Kidney glomerular epithelial cell (primary cell): ENCODE data around the gene ANKRD44.
A peak's percentile ranks its signal among the peaks of the same experiment; 100 is the strongest.

Source experiments
- DNase-seq: peaks from one replicate; lab custom pipeline; 2025; lab: John Stamatoyannopoulos, UW

Gene ANKRD44

DNA sequence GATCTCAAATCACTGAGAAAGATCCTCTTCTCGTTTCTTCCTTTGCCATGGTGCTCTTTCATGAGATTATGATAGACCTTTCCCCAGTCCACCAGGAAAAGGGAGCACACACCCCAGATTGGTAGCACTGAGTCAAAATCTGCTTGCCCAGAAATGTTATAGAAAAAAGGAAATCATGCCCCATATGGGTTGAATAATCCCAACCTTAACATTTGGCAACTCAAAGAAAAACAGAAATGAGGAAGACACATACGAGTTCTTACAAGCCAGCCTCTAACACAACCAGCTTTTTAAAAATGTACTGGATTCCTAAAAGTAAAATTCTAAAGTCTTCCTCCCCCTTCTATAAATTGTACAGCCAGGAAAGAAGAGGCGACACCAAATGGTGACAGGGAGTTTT lies 103.0 kb downstream of the ANKRD44 start:
- DNase-seq = no peak

DNA sequence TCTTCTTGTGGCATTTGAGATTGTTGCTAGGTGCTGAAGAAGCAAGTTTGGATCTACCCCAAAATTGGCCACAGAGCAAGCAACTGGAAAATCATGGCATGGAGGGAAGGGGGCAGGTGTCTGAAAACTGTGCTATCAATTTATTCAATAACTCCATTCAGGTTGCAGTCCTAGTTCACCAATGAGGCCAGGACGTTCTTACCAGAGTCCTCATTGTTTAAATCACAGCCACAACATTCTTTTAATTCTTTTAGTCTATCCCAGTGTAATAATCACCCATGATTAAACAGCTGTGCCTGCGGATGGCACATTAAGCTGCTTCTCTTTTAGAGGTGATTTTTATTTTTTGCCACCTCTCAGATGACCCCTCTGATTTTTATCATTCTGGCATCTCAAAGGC lies 103.5 kb downstream of the ANKRD44 start:
- DNase-seq = peak; percentile 58

DNA sequence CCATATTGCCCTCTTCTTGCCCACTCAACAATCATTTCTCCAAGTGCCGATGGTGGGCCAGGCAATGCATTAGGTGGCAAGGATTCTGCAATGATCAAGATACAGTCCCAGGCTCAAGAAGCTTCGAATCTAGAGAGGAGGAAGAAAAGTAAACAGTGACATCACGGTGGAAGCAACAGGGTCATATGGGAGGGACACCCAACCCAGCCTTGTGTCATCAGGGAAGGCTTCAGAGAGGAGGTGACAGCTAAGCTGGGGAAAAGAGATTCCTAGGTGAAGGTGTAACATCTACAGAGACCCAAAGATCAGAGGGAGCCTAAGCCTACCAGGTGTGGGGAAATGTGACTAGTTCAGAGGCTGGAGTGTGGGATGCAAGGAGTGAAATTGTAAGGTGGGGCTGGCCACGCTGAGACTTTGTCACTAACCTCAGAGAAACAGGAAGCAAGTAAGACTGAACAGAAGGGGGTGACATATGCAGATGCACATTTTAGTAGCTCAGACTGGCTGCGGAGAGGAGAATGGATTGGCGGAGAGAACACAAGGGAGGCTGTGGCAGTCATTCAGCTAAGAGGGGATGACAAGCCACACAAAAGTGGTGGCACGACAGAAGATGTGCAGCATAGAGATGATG lies 104.9 kb downstream of the ANKRD44 start:
- DNase-seq = no peak

DNA sequence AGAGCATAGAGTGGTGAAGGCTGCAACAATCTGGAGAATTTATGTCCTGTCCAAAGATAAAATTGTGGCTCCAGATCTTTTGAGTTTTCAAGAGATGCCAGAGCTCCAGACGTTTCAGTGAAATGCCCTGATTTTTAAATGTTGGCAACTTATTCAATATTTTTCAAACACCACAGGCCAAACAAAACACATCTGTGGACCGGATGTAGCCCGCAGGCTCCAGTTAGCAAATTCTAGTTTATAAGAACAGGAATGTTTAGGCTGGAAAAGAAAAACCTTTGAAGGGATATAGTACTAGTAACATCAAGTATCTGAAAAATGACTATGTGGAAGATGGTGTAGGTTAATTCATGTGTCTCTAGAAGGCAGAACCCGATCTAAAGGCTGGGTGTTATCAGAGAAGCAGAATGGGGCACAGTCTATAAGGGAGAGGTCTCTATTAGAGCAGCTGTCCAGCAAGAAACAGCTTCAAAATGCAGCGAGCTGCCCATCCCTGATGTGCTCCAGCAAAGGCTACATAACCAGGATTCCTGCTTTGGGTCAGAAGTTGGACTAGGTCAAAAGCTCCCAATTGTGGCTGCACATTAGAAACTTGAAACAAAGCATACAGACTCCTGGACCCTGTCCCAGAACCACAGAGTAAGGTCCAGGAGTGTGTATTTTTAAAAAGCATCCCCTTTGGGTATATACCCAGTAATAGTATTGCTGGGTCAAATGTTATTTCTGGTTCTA lies 105.9 kb downstream of the ANKRD44 start:
- DNase-seq = no peak

DNA sequence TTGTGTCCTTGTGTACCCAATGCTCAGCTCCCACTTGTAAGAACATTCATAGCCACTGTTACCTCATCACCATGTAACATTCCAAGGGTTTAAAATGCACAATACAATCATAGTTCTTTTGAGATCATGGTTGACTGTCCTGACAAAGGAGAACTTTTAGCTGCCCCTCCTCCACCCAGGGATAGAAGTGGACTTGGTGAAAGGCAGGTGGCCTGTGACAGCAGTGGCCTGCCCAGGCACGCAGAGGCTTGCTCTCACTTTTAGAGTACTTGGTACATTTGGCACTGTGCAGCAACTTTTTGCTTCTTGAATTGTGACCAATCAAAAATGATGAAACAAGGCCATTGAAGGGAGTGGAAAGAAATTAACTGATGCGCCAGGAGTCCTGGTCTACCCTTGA lies 108.7 kb downstream of the ANKRD44 start:
- DNase-seq = no peak

DNA sequence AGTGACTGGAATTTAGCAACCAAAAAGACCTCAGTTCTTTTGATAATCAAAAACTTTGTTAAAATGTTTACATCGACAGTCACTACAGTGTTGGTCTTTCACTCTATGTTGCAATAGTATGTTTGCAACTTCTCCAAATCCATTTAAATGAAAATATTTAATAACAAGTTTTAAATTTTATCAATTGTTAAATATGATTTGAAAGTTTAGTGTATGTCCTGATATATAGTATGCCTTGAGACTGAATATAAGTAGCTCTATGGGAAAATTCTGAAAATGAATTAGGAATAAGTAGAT lies 109.9 kb downstream of the ANKRD44 start:
- no peak for DNase-seq

DNA sequence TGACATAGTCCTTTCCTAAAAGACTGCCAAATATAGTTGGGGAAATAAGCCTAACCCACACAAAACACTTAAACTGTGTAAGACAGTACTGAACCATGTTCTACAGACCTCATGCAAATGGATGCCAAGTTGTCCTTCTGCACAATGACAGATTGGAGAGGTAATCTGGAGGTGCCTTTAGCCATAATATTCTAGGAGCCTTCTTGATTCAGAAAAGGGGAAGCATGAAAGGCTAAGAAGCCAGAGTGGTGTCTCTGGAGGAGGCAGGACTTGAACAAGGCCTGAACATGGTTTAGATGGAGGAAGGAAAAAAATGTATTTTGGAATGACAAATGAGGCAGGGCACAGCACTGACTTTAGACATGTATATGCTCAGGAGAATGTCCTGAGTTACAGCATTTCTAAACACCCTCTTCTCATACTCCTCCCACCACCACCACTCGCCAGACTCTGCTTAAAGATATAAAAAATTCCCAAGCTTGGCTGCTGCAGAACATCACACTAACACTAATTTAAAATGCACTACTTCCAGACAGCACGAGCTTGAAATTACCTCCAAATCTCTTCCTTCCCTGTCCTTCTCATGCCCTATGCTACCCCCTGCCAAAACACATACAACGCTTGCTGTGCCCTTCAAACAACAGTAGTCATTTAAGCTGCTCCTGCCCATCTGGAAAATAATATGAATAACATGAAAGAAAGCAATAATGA lies 110.4 kb downstream of the ANKRD44 start:
- DNase-seq = no peak

DNA sequence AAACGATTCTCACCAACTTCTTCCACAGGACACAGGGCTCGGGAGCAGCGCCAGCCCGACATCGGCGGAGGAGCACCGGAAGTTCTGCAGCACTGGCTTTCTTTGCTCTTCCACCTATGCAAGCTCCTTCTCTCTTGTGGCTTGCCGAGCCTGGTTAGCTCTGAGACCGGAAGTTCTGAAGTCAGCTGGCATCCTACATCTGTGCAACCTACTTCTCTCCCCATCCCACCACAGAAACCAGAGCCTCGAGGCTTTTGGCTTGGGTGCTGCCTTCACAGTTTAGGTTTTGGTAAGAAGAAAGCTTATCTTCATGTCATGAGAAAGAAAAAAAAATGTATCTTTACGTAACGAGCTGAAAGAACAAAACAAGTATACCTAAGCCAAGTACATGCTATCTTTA lies 111.7 kb downstream of the ANKRD44 start:
- no peak for DNase-seq

DNA sequence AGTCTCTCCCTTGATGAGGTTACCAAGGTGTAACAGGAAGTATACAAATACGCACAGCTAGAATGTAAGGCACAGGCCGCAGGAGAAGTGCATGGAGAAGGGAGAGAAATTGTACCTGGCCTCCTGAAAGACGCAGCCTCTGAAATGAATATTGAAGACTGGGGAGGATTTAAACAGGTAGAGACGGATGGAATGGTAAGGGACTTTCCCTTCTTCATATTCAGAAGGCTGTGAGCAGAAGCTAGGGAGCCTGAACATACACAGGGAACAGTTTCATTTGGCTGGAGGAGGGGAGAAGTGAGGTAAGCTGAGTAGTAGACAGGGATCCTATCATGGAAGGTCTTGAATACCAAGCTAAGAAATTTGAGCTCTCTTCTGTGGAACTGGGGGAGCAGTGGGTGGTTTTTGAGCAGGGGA lies 112.7 kb downstream of the ANKRD44 start:
- DNase-seq = no peak

DNA sequence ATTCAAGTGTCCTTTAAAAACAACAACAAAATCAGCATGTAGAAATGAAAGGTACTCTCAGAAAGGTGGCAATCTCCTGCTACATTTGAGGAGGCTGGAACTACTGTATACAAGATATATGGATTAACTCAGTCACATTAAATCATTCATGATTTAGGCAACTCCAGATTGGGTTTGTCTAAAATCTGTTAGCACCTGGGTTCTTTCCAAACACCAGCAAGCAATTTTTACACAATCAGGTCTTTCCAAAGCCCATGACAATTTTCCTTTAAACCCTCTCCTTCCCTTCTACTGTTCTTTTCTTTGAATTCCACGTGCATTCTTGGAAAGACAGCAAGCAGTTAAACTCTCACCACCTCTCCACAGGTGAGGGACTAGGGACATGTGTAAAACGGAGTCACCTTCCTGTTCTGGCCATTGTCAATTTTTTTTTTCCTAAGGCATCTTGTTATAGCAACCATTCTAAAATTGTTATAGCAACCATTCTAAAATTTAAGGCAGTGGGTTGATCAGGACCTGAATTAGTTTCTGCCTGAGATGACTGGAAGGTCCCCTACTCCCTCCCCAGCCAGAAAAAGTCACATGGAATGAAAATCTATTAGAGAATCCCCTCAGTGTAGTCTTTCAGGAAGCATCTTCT lies 113.9 kb downstream of the ANKRD44 start:
- DNase-seq = no peak

DNA sequence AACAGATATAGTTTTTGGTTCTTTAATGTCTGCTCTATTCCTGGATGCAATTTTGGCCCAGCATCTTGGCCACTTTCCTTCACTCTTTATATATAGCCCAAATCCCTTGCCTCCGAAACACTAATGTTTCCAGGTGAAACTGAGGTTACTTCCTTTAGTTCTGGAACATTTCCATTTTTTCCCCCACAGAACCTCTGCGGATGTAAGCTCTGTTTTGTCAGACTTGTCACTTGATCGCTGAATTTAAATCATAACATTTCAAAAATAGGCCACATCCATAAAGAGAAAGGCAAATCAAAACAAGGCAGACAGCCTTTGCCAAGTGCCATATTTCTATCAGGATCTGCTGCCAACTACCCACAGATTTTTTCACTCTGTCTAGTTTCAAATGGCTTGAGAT lies 115.1 kb downstream of the ANKRD44 start:
- DNase-seq = no peak

DNA sequence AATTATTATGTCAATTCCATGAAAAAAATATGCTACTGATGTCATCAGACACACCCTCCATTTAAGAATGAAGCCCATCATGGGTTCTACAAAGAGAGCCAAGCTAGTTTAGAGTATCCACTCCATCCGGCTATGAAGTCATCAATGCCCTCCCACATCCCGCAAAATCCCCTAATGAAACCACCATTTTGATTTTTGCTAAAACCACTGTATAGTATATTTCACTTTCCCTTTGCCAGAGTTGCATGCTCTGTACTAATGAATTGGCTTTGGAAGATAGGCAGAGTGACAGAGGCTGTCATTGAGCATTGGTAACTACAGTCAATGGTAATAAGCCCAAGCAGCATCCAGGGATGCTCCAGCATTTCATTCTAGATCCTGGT lies 118.6 kb downstream of the ANKRD44 start:
- DNase-seq = no peak

DNA sequence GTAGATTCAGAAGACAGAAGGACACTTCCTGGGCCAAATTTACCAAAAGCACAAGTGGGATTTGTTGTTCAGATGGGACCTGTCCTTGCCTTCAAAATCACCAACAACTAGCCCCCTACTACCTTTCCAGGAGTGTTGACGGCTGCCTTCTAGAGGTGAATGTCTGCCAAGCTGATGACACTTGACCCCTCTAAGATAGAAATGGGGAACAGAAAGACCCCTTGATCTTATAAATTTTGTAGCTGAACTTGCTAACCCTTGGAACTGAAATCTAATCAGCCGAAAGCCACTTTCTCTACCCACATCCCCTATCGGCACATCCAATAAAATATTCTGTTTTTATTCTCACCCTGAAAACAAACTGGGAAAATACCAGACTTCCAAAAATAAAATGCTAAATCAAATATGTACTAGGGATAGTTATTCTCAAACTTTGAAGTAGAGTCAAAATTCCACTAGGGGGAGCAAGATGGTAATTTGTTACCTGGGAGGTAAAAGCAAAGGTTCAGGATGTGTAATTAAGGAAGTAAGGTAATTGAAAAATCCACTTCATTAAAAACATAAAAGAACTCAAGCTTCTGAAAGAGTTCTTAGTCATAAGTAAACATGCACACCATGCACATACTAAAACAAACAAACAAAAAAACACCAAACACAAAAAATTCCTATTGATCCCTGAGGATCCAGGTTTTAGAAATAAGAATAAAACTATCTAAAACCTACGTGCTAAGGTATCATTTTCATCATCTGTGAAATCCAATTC lies 119.2 kb downstream of the ANKRD44 start:
- DNase-seq = peak; percentile 43

DNA sequence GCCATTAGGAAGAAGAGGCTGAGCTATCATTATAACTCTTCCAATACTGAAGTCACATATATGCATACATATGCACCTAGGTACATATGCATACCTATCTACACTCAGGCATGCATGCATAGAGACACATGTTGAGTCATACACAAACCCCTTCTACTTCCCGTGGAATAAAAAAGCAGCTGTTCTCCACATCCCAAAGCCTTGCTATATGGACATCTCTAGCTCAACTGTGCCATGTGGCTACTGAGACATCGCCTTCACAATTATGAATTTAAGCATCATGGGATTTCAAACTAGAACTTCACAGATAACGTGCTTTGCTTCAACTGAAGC lies 120.5 kb downstream of the ANKRD44 start:
- no peak for DNase-seq

DNA sequence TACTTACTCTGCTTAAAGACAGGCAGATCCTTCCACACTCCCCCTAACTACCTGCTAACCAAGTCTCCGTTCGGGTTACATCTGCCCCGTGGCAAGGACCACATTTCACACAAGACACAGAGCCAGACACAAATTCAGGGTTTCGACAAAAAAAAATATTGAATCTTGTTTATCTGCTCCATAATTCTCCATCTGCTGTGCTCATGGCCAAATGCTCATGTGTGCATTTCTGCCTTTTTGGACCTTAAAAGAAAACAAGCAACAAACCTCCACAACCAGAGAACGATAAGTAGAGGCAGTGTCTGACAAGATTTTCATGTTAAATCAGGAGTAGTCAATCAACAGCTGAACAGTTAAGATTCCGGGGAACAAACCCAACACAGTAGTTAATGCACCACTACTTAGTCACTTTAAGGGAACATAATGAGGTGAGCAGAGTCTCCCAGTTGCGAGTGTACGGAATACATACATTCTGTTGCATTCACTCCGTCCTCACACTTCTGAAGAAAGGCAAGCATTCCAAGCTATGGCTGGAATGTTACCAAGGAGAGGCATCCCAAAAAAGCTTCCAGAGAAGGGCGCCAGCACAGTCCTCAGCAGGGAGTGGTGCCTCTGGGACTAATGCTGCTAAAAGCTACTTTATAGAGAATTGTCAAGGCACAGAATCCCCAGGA lies 121.0 kb downstream of the ANKRD44 start:
- DNase-seq = no peak

DNA sequence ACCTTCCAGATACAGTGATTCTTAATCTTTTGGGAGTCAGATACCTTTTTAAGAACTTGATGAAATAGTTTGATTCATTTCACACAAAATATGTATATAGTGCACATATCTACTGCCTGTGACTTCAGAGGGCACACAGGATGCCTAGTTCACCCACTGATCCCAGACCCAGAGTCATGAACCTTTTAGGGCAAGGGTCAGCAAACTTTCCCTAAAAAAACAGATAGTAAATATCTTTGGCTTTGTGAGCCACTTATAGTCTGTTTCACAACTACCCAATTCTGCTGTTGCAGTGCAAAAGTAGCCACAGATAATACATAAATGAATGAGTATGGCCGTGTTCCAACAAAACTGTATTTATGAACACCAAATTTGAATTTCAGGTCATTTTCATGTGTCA lies 124.9 kb downstream of the ANKRD44 start:
- DNase-seq = no peak

DNA sequence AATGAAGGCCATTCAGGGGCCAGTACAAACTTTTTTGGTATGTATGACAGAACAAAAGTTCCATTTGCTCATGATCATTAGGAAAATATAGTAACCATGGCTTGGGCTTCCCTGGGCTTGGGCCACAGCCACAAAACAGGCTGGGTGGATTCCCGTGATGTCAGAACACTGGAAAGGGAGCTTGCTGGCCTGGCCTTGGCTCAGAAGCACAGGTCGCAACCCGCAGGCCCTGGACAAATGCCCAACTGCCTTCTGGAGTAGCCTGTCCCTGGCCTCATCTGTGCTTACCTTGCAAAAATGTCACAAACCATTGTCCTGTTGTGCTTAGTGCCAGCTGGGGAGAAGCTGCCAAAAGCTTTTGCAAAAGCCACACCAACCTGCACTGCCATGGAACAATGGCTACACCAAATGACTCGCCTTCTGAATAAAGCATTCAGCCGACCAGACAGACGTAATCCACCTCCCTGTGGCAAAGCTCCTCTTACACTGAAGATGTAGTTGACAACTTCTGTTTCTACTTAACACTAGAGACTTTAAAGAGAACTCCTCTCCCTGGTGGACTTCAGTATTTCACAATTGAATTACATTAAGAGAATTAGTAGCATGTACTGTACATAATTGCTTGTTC lies 125.5 kb downstream of the ANKRD44 start:
- DNase-seq = no peak

DNA sequence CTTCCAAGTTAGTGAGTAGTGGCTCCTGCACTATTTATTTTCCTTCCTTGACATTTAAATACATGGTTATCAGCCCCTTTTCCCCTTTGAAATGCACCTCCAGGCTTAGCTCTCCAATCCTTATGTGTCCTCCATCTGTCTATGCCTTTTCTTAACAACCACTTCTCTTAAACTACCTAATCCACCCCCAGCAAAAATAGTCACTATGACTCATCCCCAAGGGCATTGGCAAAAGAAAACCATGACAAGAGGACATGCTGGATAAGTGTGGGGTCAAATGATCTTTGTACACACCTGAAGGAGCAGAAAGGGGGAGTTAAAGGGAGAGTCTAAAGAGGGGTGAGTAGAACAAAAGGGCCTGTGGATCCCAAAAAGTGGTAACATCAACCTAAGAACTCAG lies 127.2 kb downstream of the ANKRD44 start:
- no peak for DNase-seq

DNA sequence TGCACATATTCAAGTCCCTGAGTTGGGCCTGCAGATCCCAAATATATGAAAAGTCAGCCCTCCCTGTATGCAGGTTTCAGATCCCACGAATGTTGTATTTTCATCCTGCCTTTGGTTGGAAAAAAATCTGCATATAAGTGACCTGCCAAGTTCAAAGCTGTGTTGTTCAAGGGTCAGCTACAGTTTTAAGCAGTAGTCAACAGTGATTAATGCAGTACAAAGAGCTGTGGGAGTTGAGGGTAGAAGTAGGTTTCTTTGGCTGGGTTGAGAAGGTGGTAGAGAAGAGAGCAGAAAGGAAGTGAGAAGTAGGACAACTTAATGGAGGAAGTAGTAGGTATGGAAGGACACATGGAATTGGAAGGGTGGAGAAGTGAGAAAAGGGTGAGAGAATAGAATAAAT lies 127.9 kb downstream of the ANKRD44 start:
- DNase-seq = no peak

DNA sequence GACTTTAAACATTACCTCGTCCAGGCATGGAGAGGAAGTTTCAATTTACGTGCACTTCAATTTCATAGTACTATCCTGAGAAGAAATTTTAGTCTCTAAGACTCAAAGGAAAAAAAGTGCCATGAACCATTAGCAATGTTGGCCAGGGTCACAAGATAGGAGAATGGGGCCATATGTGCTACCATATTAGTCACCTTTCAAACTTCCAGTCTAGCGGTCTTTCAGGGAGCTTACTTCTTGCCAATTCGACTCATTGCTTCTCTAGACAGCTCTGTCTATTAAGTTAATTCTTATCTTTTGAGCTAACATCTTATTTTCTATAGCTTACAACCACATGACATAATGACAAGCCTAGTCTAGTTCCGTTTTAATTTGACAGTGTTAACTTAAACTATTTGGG lies 129.1 kb downstream of the ANKRD44 start:
- DNase-seq = no peak

DNA sequence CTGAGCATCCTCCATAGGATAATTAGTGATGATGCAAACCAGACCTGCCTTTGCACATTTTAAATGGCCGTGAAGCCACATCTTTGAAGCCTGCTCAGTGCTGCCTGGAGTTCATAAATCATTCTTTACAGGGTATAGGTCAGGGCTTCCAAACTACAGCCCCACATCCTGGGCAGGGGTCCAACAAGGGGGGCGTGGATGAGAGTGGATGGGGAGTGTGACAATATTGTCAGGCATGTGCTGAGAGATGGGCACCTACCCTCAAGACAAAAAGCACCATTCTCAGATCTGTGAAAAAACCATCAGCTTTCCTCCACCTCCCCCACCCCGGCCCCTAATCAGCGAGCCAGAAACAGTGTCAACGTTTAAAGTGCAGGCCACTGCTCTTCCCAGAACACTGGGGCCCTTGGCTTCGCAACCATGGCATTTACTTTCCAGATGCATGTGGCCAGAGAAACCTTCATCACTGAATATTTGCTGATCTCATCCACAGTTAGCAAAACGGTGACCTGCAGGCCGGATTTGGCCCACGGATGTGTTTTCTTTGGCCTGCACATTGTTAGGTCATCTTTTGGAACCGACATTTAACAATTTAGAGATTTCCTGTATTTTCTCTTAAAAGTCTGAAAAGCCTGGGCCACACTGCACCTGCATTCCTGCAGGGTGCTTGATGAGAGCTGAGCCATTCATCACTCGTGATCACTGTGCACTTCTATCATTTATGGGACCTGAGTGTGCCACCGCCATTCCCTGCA lies 130.7 kb downstream of the ANKRD44 start:
- peak; percentile 25 for DNase-seq
